ENCODE measurements around the gene SYNE4. TPM values are rescaled to one million over a fixed set of nuclear protein-coding genes. Genes with fewer than 3 reads are reported as not detected.
A peak's percentile ranks its signal among the peaks of the same experiment; 100 is the strongest.

The SYNE4 gene
- total and polyA plus RNA-seq, 2 of the 4 experiments (the other 2 are of a cell fraction) = 0.27 TPM; not detected in 1

- Histone ChIP-seq H3K9me1 (ENCODE audit: insufficient read depth, low read length) (peaks cover 4% of the 10 kb centered on the region; the same call in 1 of the 2 replicates), H3K14ac (replicated peaks; ENCODE audit: low read depth, low read length) (peak within 1 kb of the TSS; percentile 90), H2AK9ac (replicated peaks; ENCODE audit: low read depth, low read length, poor library complexity) (peak within 1 kb of the TSS; percentile 94), H3K9me3 (ENCODE audit: control insufficient read depth, insufficient read depth, low read length) (no peaks in the 10 kb centered on the region), H3K79me1 (ENCODE audit: low read depth in 1 of 2, low read length in 2 of 2) (peaks cover 41 to 62% of the 10 kb centered on the region in 2 experiments), H2BK120ac (ENCODE audit: low read depth, low read length) (peak within 1 kb of the TSS; percentile 85), H4K8ac (ENCODE audit: low read depth in 2 of 2, low read length in 2 of 2) (peak within 1 kb of the TSS; percentile 11 to 95), H3K56ac (ENCODE audit: extremely low read depth, insufficient read depth, low read length) (peak within 1 kb of the TSS; percentile 71), H3K4me2 (ENCODE audit: low read depth, low read length) (peak within 1 kb of the TSS; percentile 94), H3K27ac (ENCODE audit: insufficient read depth, low read length) (peak within 1 kb of the TSS; percentile 81), H3K4ac (ENCODE audit: low read depth, low read length) (peak within 1 kb of the TSS; percentile 86), H4K91ac (ENCODE audit: insufficient read depth, low read depth, low read length) (peak within 1 kb of the TSS; percentile 84), H2BK5ac (ENCODE audit: low read depth, low read length, poor library complexity, severe bottlenecking) (peak within 1 kb of the TSS; percentile 91), H3K36me3 (ENCODE audit: control insufficient read depth, insufficient read depth, low read length) (no peaks in the 10 kb centered on the region), H4K20me1 (ENCODE audit: insufficient read depth, low read length) (peaks cover 3% of the 10 kb centered on the region), H2BK20ac (ENCODE audit: low read depth, low read length) (peak within 1 kb of the TSS; percentile 4; the same call in 1 of the 2 replicates), H3K18ac (ENCODE audit: low read depth, low read length) (peak within 1 kb of the TSS; percentile 64), H3K9ac (ENCODE audit: low read depth, low read length) (peak within 1 kb of the TSS; percentile 88), H3K4me1 (ENCODE audit: control insufficient read depth, insufficient read depth, low read length) (no peaks in the 10 kb centered on the region), H2AFZ (replicated peaks; ENCODE audit: low read length, poor library complexity) (peak within 1 kb of the TSS; percentile 99), H3K27me3 (ENCODE audit: control insufficient read depth, insufficient read depth, low read length) (no peaks in the 10 kb centered on the region), H2BK15ac (ENCODE audit: low read depth, low read length) (peak within 1 kb of the TSS; percentile 66; the same call in 1 of the 3 replicates), H3K4me3 (ENCODE audit: insufficient read depth, low read depth, low read length) (peak within 1 kb of the TSS; percentile 76), H3K23ac (ENCODE audit: low read depth, low read length) (peak within 1 kb of the TSS; percentile 94), H2AK5ac (ENCODE audit: low read depth, low read length) (peak within 1 kb of the TSS; percentile 55), H4K5ac (ENCODE audit: low read depth, low read length) (peak within 1 kb of the TSS; percentile 72)
- intact Hi-C loops (cut with micrococcal nuclease) (loop anchor here (1.0 to 5.0 kb wide), 4 partner anchors 13 to 118 kb away; partner anchors contain the start of genes ALKBH6, LRFN3 and SDHAF1), in situ Hi-C loops (cut with MboI; ENCODE audit: low sequenced_read_pairs) (no loop called here), dilution Hi-C loops (cut with HindIII; ENCODE audit: low sequenced_read_pairs, unreplicated experiment) (no loop called here)
- peak; percentile 86 for ATAC-seq (ENCODE audit: low read depth)
- ChIA-PET POLR2A (ENCODE audit: unreplicated experiment) (no interaction called here), CTCF (interaction anchor here (0.5 kb wide), 1 partner anchor 108 kb away, joined by 3 read pairs; no protein-coding TSS in a partner anchor)
- no peak for DNase-seq
- WGBS, 2 experiments (ENCODE audit: extremely low coverage in 2 of 2, insufficient read length in 1 of 2) = 0% methylated on average over 43 of the region's 76 CpGs; no CpG with 5 or more reads in 1 of the 2 experiments
- TF ChIP-seq FOS (IDR thresholded peaks at IDR 0.05; ENCODE audit: low read depth, low read length) (peak; percentile 53; the same call in 1 of the 2 replicates), BHLHE40 (IDR thresholded peaks at IDR 0.05; ENCODE audit: low read depth, low read length) (no peak), POLR2A (IDR thresholded peaks at IDR 0.05; ENCODE audit: low read depth, low read length) (no peak), MAFK (IDR thresholded peaks at IDR 0.05; ENCODE audit: low read depth, low read length) (no peak), MXI1 (IDR thresholded peaks at IDR 0.05; ENCODE audit: borderline replicate concordance, low read depth, low read length) (peak; percentile 97), MAZ (IDR thresholded peaks at IDR 0.05; ENCODE audit: borderline replicate concordance, low read depth, low read length) (0 out of 2 replicates have a peak, but pooled peaks have one; percentile 26)
- BruUV-seq (replicated peaks) = no TSS peak
These were observed 46.4 kb upstream of the SYNE4 start, which contains the start of gene WDR62 for GRCh38 chr19:36054733-36055686. Gene WDR62 (plus strand): TSS chr19:36054897. CDS start chr19:36054972, 75 bp downstream.
